ENCODE data around the gene NAALADL1. TPM values are rescaled to one million over a fixed set of nuclear protein-coding genes. Genes with fewer than 3 reads are reported as not detected.

NAALADL1 gene
- total and polyA plus RNA-seq, 9 of the 15 experiments (the other 6 are each of a cell fraction or from before 2014, with no cell fraction given): 0.06 to 0.72 (median 0.22) TPM; not detected in 4

DNA sequence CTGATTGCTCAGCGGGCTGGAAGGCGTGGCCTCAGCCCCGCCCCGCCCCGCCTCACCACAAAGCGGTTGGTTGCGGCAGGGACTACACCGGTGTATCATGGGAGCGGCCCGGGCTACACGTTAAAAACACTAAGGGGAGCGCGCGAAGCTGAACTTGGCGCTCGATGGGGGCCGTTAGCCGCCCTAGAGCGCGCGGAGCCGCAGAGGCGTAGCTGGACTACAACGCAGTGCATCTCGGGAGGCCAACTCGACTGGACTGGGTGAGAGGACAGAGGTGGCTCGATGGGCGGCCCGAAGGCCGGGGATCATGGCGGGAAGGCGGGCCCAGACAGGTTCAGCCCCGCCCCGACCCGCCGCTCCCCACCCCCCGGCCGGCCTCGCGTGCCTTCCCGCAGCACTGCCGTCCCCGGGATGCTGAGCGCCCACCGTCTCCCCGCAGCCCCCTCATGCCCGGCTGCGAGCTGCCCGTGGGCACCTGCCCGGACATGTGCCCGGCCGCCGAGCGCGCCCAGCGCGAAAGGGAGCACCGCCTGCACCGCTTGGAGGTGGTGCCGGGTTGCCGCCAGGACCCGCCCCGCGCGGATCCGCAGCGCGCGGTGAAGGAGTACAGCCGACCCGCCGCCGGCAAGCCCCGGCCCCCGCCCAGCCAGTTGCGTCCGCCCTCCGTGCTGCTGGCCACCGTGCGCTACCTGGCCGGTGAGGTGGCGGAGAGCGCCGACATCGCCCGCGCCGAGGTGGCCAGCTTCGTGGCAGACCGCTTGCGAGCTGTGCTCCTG, 17.3 kb downstream of the NAALADL1 start, which contains the start of gene SAC3D1 (continued):
- TF ChIP-seq KLF6 (CRISPR knock-in tag; IDR thresholded peaks at IDR 0.05; ENCODE audit: borderline replicate concordance): peak; percentile 22; the same call in 1 of the 2 replicates
- no peak for TF ChIP-seq ZFPM2 (CRISPR knock-in tag; IDR thresholded peaks at IDR 0.05)
- TF ChIP-seq, protein P1, sequence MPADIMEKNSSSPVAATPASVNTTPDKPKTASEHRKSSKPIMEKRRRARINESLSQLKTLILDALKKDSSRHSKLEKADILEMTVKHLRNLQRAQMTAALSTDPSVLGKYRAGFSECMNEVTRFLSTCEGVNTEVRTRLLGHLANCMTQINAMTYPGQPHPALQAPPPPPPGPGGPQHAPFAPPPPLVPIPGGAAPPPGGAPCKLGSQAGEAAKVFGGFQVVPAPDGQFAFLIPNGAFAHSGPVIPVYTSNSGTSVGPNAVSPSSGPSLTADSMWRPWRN (IDR thresholded peaks at IDR 0.05; ENCODE audit: low read depth): no peak
- no peak for TF ChIP-seq NFXL1 (CRISPR knock-in tag; IDR thresholded peaks at IDR 0.05)
- TF ChIP-seq, protein P2, sequence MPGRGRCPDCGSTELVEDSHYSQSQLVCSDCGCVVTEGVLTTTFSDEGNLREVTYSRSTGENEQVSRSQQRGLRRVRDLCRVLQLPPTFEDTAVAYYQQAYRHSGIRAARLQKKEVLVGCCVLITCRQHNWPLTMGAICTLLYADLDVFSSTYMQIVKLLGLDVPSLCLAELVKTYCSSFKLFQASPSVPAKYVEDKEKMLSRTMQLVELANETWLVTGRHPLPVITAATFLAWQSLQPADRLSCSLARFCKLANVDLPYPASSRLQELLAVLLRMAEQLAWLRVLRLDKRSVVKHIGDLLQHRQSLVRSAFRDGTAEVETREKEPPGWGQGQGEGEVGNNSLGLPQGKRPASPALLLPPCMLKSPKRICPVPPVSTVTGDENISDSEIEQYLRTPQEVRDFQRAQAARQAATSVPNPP (IDR thresholded peaks at IDR 0.05; ENCODE audit: borderline replicate concordance, insufficient read depth, insufficient read length): no peak
- TF ChIP-seq ZNF507 (tag; conservative IDR thresholded peaks at IDR 0.05): no peak
- TF ChIP-seq IFI16 (CRISPR knock-in tag; IDR thresholded peaks at IDR 0.05): no peak
- no peak for TF ChIP-seq NCOA6 (IDR thresholded peaks at IDR 0.05)
- TF ChIP-seq, protein P3, sequence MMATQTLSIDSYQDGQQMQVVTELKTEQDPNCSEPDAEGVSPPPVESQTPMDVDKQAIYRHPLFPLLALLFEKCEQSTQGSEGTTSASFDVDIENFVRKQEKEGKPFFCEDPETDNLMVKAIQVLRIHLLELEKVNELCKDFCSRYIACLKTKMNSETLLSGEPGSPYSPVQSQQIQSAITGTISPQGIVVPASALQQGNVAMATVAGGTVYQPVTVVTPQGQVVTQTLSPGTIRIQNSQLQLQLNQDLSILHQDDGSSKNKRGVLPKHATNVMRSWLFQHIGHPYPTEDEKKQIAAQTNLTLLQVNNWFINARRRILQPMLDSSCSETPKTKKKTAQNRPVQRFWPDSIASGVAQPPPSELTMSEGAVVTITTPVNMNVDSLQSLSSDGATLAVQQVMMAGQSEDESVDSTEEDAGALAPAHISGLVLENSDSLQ (IDR thresholded peaks at IDR 0.05): no peak
- no peak for TF ChIP-seq RCOR1 (IDR thresholded peaks at IDR 0.05; ENCODE audit: borderline replicate concordance in 1 of 2, low read depth in 2 of 2, low read length in 2 of 2)
- peak; percentile 67 for TF ChIP-seq KDM5B (IDR thresholded peaks at IDR 0.05; ENCODE audit: insufficient replicate concordance, low read depth, low read length)
- no peak for TF ChIP-seq ZNF778 (CRISPR knock-in tag; IDR thresholded peaks at IDR 0.05)
- TF ChIP-seq FOXK1 (CRISPR knock-in tag; IDR thresholded peaks at IDR 0.05; ENCODE audit: borderline replicate concordance): no peak
- TF ChIP-seq ZNF165 (CRISPR knock-in tag; IDR thresholded peaks at IDR 0.05; ENCODE audit: borderline replicate concordance): 0 out of 2 replicates have a peak, but pooled peaks have one; percentile 69
- TF ChIP-seq NR1H2 (CRISPR knock-in tag; IDR thresholded peaks at IDR 0.05): peak; percentile 44; the same call in 1 of the 2 replicates
- TF ChIP-seq CREM (IDR thresholded peaks at IDR 0.05; ENCODE audit: low read depth): peak; percentile 45
- TF ChIP-seq HDGF (IDR thresholded peaks at IDR 0.05): no peak
- TF ChIP-seq WHSC1 (IDR thresholded peaks at IDR 0.05; ENCODE audit: low read length): no peak
- peak; percentile 91 for TF ChIP-seq FOXP1 (CRISPR knock-in tag; IDR thresholded peaks at IDR 0.05)
- no peak for TF ChIP-seq HOXB6 (CRISPR knock-in tag; IDR thresholded peaks at IDR 0.05; ENCODE audit: borderline replicate concordance)
- TF ChIP-seq MXI1 (IDR thresholded peaks at IDR 0.05; ENCODE audit: low read depth, low read length): no peak
- TF ChIP-seq, protein P4, sequence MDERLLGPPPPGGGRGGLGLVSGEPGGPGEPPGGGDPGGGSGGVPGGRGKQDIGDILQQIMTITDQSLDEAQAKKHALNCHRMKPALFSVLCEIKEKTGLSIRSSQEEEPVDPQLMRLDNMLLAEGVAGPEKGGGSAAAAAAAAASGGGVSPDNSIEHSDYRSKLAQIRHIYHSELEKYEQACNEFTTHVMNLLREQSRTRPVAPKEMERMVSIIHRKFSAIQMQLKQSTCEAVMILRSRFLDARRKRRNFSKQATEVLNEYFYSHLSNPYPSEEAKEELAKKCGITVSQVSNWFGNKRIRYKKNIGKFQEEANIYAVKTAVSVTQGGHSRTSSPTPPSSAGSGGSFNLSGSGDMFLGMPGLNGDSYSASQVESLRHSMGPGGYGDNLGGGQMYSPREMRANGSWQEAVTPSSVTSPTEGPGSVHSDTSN (CRISPR knock-in tag; IDR thresholded peaks at IDR 0.05; ENCODE audit: low read depth): no peak
- TF ChIP-seq, protein P4 (tag; conservative IDR thresholded peaks at IDR 0.05; ENCODE audit: low read depth): no peak

Data from K562 (cell line).